Nephron (organoid): ENCODE results near the gene EIF4B.

ENCODE experiments used
- H3K27ac Mint-ChIP-seq, 3 experiments: 2 replicates each; pipeline ENCODE4 v1.8.0; 2020; ENCODE audit warnings: mixed read lengths in 3 of 3, mild to moderate bottlenecking in 2 of 3, moderate library complexity in 1 of 3
- H3K27me3 Mint-ChIP-seq: 2 replicates; pipeline ENCODE4 v1.8.0; 2021; ENCODE audit warnings: low read depth, mild to moderate bottlenecking, moderate library complexity, mixed read lengths
- H3K36me3 Mint-ChIP-seq: 2 replicates; pipeline ENCODE4 v1.8.0; 2020; ENCODE audit warnings: low read depth, mixed read lengths
- H3K4me1 Mint-ChIP-seq: 2 replicates; pipeline ENCODE4 v1.8.0; 2020; ENCODE audit warnings: mixed read lengths
- H3K4me3 Mint-ChIP-seq, 3 experiments: 2 replicates each; pipeline ENCODE4 v1.8.0; 2020; ENCODE audit warnings: mild to moderate bottlenecking in 3 of 3, mixed read lengths in 3 of 3, moderate library complexity in 2 of 3
- H3K9me3 Mint-ChIP-seq: 2 replicates; pipeline ENCODE4 v1.8.0; 2020; ENCODE audit warnings: mixed read lengths
- TF ChIP-seq, protein P1 (sequence below), 3 experiments: fragments of 200-600 bp; sonication (generic); IDR thresholded peaks; one replicate each; pipeline ENCODE4 v1.5.0; 2021; ENCODE audit warnings: antibody characterized with exemption in 3 of 3; ENCODE audit not compliant: unreplicated experiment in 3 of 3

The EIF4B gene

DNA sequence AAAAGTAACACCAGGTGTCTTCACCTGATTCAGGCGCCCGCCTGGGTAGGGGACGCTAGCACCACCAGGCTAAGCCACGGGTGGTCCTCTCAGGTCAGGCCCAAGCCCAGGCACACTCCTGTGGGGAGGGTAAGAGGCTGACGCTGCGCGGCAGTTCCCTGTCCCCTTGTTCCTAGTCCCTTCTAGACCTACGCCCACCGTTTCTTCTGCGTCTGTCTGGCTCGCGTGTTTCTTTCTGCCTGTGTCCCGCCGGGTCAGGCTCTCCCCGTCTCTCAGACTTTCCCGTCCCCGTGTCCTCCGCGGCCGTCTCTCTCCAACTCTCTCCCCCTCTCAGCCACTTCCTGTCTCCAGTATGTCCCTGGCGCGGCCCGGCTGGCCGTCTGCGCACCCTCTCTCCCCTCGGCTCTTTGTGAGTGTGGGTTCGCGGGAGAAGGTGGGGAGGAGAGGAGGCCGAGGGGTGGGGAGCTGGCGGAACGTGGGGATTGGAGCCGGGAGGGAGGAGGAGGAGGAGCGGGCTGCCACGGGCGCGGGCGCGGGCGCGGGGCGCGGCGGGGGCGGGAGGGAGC, 40.5 kb downstream of the EIF4B start:
- TF ChIP-seq, protein P1, sequence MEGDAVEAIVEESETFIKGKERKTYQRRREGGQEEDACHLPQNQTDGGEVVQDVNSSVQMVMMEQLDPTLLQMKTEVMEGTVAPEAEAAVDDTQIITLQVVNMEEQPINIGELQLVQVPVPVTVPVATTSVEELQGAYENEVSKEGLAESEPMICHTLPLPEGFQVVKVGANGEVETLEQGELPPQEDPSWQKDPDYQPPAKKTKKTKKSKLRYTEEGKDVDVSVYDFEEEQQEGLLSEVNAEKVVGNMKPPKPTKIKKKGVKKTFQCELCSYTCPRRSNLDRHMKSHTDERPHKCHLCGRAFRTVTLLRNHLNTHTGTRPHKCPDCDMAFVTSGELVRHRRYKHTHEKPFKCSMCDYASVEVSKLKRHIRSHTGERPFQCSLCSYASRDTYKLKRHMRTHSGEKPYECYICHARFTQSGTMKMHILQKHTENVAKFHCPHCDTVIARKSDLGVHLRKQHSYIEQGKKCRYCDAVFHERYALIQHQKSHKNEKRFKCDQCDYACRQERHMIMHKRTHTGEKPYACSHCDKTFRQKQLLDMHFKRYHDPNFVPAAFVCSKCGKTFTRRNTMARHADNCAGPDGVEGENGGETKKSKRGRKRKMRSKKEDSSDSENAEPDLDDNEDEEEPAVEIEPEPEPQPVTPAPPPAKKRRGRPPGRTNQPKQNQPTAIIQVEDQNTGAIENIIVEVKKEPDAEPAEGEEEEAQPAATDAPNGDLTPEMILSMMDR (IDR thresholded peaks at IDR 0.05; ENCODE audit: unreplicated experiment in 3 of 3): no peak
- peaks cover 6% of the 10 kb centered on the region for H3K27me3 Mint-ChIP-seq
- peak overlapping the region; percentile 94 to 99 (median 96) for H3K4me3 Mint-ChIP-seq
- no peaks in the 10 kb centered on the region for H3K9me3 Mint-ChIP-seq
- H3K27ac Mint-ChIP-seq: peak overlapping the region; percentile 97 to 100 (median 99)
- peaks cover 70% of the 10 kb centered on the region for H3K4me1 Mint-ChIP-seq
- peaks cover 9% of the 10 kb centered on the region for H3K36me3 Mint-ChIP-seq

DNA sequence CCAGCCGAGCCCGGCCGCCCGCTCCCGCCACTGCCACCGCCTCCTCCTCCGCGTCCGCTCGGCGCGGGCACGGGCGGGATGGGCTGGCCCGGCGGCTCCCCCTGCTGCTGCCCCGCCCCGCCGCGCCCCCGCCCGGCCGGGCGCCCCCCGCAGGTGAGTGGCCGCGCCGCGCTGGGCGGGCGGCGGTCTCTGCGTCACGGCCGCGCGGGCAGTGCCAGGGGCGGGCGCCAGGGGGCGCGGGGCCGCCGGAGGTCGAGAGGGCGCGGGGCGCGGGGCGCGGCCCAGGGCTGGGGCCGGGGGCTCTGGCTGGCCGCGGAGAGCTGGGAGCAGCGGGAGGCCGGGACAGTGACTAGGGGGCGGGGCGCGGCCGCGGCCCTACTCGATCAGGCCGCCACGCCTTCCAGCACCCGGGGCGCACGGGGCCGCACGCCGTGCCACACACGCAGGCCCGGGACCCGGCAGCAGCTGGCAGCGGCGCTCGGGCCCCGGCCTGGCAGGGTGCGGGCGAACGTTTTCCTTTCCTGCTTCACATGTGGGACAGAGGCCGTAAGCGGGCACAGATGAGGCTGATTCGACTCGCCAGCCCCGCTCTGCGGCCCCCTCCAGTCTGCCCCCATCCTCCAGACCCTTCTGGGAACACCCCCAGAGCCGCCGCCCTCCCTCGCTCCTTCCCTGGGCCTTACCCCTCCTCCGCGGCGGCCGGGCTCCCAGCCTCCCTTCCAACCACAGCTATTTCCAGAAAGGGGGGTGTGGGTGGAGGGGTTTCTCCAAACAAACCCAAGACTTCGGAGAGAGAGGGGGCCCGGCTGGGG, 41.2 kb downstream of the EIF4B start:
- Mint-ChIP-seq H3K4me1 (peaks cover 77% of the 10 kb centered on the region), H3K4me3 (peak overlapping the region; percentile 88 to 92 (median 91)), H3K27me3 (peaks cover 6% of the 10 kb centered on the region), H3K36me3 (peaks cover 5% of the 10 kb centered on the region), H3K27ac (peak overlapping the region; percentile 98 to 100 (median 99)), H3K9me3 (no peaks in the 10 kb centered on the region)
- TF ChIP-seq, protein P1 (IDR thresholded peaks at IDR 0.05; ENCODE audit: unreplicated experiment in 3 of 3): peak in 1 of 3 experiments; percentile 8

DNA sequence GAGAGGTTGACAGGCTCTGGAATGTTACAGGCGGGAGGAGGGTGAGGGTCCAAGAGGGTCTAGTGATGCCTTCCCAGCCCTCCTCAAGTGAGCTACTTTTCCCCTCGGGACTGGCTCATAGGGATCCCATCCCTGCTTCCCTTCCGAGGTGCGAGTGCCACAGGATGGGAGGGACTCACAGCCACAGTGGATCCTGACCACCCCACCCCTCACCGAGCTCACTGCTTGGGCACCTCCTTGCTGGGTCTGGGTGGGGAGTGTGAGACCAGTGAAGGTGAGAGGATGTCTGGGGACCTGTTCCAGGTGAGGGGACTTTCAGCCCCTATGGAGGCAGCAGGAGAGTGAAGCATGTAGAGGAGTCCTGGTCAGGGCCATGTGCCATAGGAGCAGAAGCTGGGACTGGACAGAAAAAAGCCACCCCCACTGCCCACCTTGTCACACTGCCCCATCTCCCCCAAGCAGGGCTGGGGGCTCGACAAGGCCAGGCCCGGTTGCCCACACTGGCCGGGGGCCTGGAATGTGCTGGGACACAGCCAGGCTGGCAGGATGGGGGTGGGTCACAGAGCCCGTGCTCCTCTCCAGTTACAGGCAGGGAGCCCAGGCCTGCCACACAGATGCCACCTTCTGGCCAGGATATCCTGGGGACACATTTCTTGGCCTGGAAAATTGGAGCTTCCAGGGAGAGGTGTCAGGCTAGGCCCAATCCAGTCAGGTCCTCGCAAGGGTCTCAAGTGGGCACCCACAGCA, 42.0 kb downstream of the EIF4B start:
- Mint-ChIP-seq H3K4me1 (peaks cover 73% of the 10 kb centered on the region), H3K36me3 (peaks cover 4% of the 10 kb centered on the region), H3K27ac (peak overlapping the region; percentile 99)

DNA sequence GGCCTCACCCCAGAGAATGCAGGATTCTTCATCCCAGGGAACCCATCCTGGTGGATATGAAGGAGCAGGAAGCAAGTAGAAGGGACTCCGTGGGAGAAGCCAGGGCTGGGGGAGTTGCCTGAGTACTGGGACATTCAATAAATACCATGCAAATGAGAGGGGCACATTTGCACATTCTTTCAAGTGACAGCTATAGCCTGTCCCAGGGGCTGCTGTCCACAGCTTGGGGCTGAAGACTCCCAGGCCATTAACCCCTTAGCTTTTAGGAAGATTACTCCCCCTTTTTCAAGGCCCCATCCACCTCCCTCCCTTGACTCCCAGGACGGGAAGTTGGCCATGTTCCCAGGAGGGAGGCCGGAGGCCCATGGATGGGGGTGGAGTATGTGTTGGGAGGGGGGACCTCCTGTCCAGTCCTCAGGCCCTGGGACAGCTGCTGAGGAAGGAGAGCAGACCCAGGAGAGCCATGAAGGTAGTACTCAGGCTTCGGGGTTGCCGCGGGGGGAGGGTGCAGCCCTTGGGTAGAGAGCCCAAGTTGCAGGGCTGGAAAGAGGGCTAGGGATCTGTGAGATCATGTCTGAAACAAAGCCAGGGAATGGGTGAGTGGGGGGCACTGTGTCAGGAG, 42.6 kb downstream of the EIF4B start:
- Mint-ChIP-seq H3K9me3 (no peaks in the 10 kb centered on the region), H3K36me3 (peaks cover 4% of the 10 kb centered on the region), H3K4me3 (peak overlapping the region; percentile 88 to 92 (median 91)), H3K27me3 (peaks cover 6% of the 10 kb centered on the region), H3K27ac (peak overlapping the region; percentile 99), H3K4me1 (peaks cover 78% of the 10 kb centered on the region)
- TF ChIP-seq, protein P1 (IDR thresholded peaks at IDR 0.05; ENCODE audit: unreplicated experiment in 3 of 3): peak in 1 of 3 experiments; percentile 8

More for the DNA sequence above, 42.0 kb downstream of the EIF4B start:
- H3K4me3 Mint-ChIP-seq: peak overlapping the region; percentile 88 to 92 (median 91)
- no peaks in the 10 kb centered on the region for H3K9me3 Mint-ChIP-seq
- TF ChIP-seq, protein P1 (IDR thresholded peaks at IDR 0.05; ENCODE audit: unreplicated experiment in 3 of 3): no peak
- H3K27me3 Mint-ChIP-seq: peaks cover 6% of the 10 kb centered on the region

DNA sequence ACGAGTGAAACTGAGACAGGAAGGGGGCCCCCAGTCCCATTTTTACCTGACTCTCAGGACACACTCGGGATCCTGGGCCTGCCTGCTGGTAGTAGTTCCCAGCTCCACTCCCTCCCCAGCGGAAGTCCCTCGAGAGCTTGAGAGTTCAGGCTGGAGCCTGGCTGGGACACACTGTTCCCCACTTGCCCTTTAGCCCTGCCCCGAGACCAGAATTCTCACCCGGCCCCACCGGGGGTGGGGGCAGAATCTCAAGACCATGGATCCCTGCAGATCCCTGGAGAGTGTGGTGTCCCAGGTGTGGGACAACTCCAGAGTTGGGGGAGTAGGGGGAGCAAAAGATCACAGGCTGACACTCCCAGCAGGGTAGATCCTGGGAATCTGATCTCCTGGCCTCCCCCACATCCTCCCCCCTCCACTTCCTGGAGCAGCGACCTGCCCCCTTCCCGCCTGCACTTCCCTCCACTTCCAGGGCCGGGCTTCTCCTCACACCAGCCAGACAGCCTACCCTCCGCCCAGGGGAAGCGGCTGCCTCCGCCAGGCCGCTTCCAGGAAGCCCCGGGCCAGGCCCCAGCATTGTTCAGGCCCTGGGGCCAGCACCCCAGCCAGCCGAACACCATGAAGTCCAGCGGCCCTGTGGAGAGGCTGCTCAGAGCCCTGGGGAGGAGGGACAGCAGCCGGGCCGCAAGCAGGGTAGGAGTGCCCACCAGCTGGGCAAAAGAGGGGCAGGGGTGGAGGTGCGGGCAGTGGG, 43.5 kb downstream of the EIF4B start, which contains the start of gene TNS2:
TNS2 (plus strand) TSS at position 495 of the 748 bp plus-strand sequence; CDS start at position 616, 121 bp downstream.
- TF ChIP-seq, protein P1 (IDR thresholded peaks at IDR 0.05; ENCODE audit: unreplicated experiment in 3 of 3): no peak
- peaks cover 6% of the 10 kb centered on the region for H3K27me3 Mint-ChIP-seq
- H3K9me3 Mint-ChIP-seq: no peaks in the 10 kb centered on the region
- peaks cover 75% of the 10 kb centered on the region for H3K4me1 Mint-ChIP-seq
- H3K27ac Mint-ChIP-seq: peak within 1 kb of the TSS; percentile 99
- peak within 1 kb of the TSS; percentile 88 to 92 (median 91) for H3K4me3 Mint-ChIP-seq
- H3K36me3 Mint-ChIP-seq: peaks cover 4% of the 10 kb centered on the region
